Stimulated activated CD8-positive, alpha-beta memory T cell treated with anti-CD3 and anti-CD28 coated beads, Interleukin-4, amount 100 ng/mL, for 1 hour (primary cell): ENCODE results near the gene RAB43.

Source experiments
- DNase-seq, 2 donors: peaks; one replicate each; pipeline ENCODE4 v3.0.0-alpha.2; 2020; ENCODE audit warnings: low read depth in 2 of 2, low spot score in 1 of 2

The RAB43 gene

GRCh38 chr3:129039271-129040038 is 82.1 kb downstream of the RAB43 start:
- no peak for DNase-seq

- DNase-seq, result no peak
Observed at GRCh38 chr3:129038121-129038855, 83.3 kb downstream of the RAB43 start.
